A549 (cell line): ENCODE results near the gene DEF6. TPM values are rescaled to one million over a fixed set of nuclear protein-coding genes. Genes with fewer than 3 reads are reported as not detected.
A peak's percentile ranks its signal among the peaks of the same experiment; 100 is the strongest.

Source experiments
- ATAC-seq, 2 experiments: fragments of 200-7000 bp in 1 of 2; fragments of >200 bp in 1 of 2; cut with Nextera tagmentation in 1 of 2; cut with Tn5 transposase in 1 of 2; 3 replicates each; pipeline versions ENCODE4 v1.8.0 to v1.9.1; 2018 to 2020; ENCODE audit warnings: mild to moderate bottlenecking in 1 of 2, moderate library complexity in 1 of 2
- CTCF ChIA-PET: fragments of 300-600 bp; sonication (Branson Sonifier 250); formaldehyde crosslinking; extraction: SDS; loops from one replicate; lab custom pipeline; 2021; ENCODE audit warnings: antibody characterized with exemption, inconsistent platforms; lab: Yijun Ruan, JAX
- POLR2A ChIA-PET: fragments of 350-600 bp; formaldehyde crosslinking; extraction: SDS; loops from one replicate; lab custom pipeline; 2021; ENCODE audit warnings: antibody characterized with exemption, inconsistent platforms; lab: Yijun Ruan, JAX
- DNase-seq, 2 experiments: peaks; one replicate each; pipeline versions ENCODE4 v3.0.0 to v3.0.0-alpha.2; 2011 to 2016; ENCODE audit warnings: low read depth in 1 of 2, low spot score in 1 of 2
- FAIRE-seq: peaks from 2 replicates; lab custom pipeline; 2011; peaks lifted over from hg19 to GRCh38; lab: Jason Lieb, UNC
- H3K27ac ChIP-seq, 2 experiments: fragments of >200 bp; sonication (Bioruptor Twin); formaldehyde crosslinking; 3 replicates each; pipeline ENCODE4 v1.5.1; 2016 to 2017
- H3K4me1 ChIP-seq: fragments of >200 bp; sonication (Bioruptor Twin); formaldehyde crosslinking; 3 replicates; pipeline ENCODE4 v1.6.1; 2016
- H3K4me2 ChIP-seq: fragments of >200 bp; sonication (Bioruptor Twin); formaldehyde crosslinking; 3 replicates; pipeline ENCODE4 v1.6.1; 2016
- H3K4me3 ChIP-seq: fragments of >200 bp; sonication (Bioruptor Twin); formaldehyde crosslinking; 3 replicates; pipeline ENCODE4 v1.5.1; 2016
- H3K9me3 ChIP-seq: fragments of >200 bp; sonication (Bioruptor Twin); formaldehyde crosslinking; 3 replicates; pipeline ENCODE4 v1.6.1; 2016
- BCL3 ChIP-seq: fragments of >200 bp; sonication (Bioruptor Twin); formaldehyde crosslinking; IDR thresholded peaks from 3 replicates; pipeline ENCODE4 v1.6.1; 2016
- CBX2 ChIP-seq: fragments of 200-600 bp; sonication (generic); IDR thresholded peaks from 2 replicates; pipeline ENCODE4 v1.6.1; 2016; ENCODE audit warnings: low read depth, mild to moderate bottlenecking, borderline replicate concordance
- CEBPB ChIP-seq, 2 experiments: fragments of >200 bp in 1 of 2; sonication (Bioruptor Twin) in 1 of 2; formaldehyde crosslinking in 1 of 2; IDR thresholded peaks; 2 replicates each; pipeline ENCODE4 v1.6.1; 2012 to 2016
- CHD2 ChIP-seq: fragments of 150-350 bp; IDR thresholded peaks from 2 replicates; pipeline ENCODE4 v1.6.1; 2014; ENCODE audit warnings: low read length; ENCODE audit not compliant: partially characterized antibody
- CTCF ChIP-seq: fragments of >200 bp; sonication (Bioruptor Twin); formaldehyde crosslinking; IDR thresholded peaks from 3 replicates; pipeline ENCODE4 v1.5.1; 2016
- EHMT2 ChIP-seq: fragments of 200-600 bp; sonication (generic); IDR thresholded peaks from 2 replicates; pipeline ENCODE4 v1.6.1; 2016; ENCODE audit warnings: antibody characterized with exemption, low read depth, mild to moderate bottlenecking, moderate library complexity
- EP300 ChIP-seq, 2 experiments: fragments of >200 bp; sonication (Bioruptor Twin); formaldehyde crosslinking; IDR thresholded peaks; 2 replicates in 1 of 2; 3 replicates in 1 of 2; pipeline ENCODE4 v1.6.1; 2016 to 2017
- FOSL2 ChIP-seq, 2 experiments: fragments of 450-650 bp in 1 of 2; fragments of >200 bp in 1 of 2; sonication (Bioruptor Twin) in 1 of 2; formaldehyde crosslinking; IDR thresholded peaks; 2 replicates each; pipeline versions ENCODE4 v1.5.0 to v1.6.1; 2016 to 2020; ENCODE audit warnings: mild to moderate bottlenecking in 1 of 2, moderate library complexity in 1 of 2
- HMGXB4 ChIP-seq: fragments of 250-450 bp; sonication (Bioruptor Pico); IDR thresholded peaks from 2 replicates; pipeline ENCODE4 v1.5.0; 2021; ENCODE audit warnings: mild to moderate bottlenecking, moderate library complexity, borderline replicate concordance
- HOXB5 ChIP-seq: fragments of 250-450 bp; sonication (Bioruptor Pico); IDR thresholded peaks from 2 replicates; pipeline ENCODE4 v1.5.0; 2020; ENCODE audit warnings: mild to moderate bottlenecking, moderate library complexity
- KDM1A ChIP-seq: fragments of 200-600 bp; sonication (generic); IDR thresholded peaks from 2 replicates; pipeline ENCODE4 v1.6.1; 2016; ENCODE audit warnings: low read depth, mild to moderate bottlenecking
- KDM5A ChIP-seq: fragments of 200-600 bp; sonication (generic); IDR thresholded peaks from 2 replicates; pipeline ENCODE4 v1.6.1; 2016; ENCODE audit warnings: antibody characterized with exemption, mild to moderate bottlenecking
- MAFK ChIP-seq: fragments of 450-650 bp; IDR thresholded peaks from 2 replicates; pipeline ENCODE4 v1.6.1; 2014; ENCODE audit not compliant: partially characterized antibody
- MYC ChIP-seq: IDR thresholded peaks from 2 replicates; pipeline ENCODE4 v1.6.1; 2012; ENCODE audit warnings: mild to moderate bottlenecking, inconsistent platforms, low read length, improper control_type of control experiment, borderline replicate concordance
- POLR2A ChIP-seq: IDR thresholded peaks from 2 replicates; pipeline ENCODE4 v1.6.1; 2012; ENCODE audit warnings: mild to moderate bottlenecking, low read length
- RAD21 ChIP-seq, 2 experiments: fragments of >200 bp in 1 of 2; sonication (Bioruptor Twin) in 1 of 2; formaldehyde crosslinking in 1 of 2; IDR thresholded peaks in 1 of 2; conservative IDR thresholded peaks in 1 of 2; 2 replicates in 1 of 2; 3 replicates in 1 of 2; pipeline ENCODE4 v1.6.1; 2012 to 2018; ENCODE audit warnings: inconsistent platforms in 1 of 2
- SMC3 ChIP-seq: fragments of >200 bp; sonication (Bioruptor Twin); formaldehyde crosslinking; IDR thresholded peaks from 3 replicates; pipeline ENCODE4 v1.6.1; 2018; ENCODE audit warnings: inconsistent platforms
- ZC3H11A ChIP-seq: fragments of 450-650 bp; IDR thresholded peaks from 2 replicates; pipeline ENCODE4 v1.6.1; 2014; ENCODE audit warnings: antibody characterized with exemption, mild to moderate bottlenecking
- WGBS: methylation state at CpG from one replicate; pipeline ENCODE4 v1.1.6; 2017; ENCODE audit errors: missing lambda C conversion rate; 5-methylcytosine and 5-hydroxymethylcytosine counted together
- polyA plus RNA-seq, 4 experiments: library from polyadenylated mRNA; depleted of rRNA in 3 of 4; stranded (reverse); fragments of >200 nt; fragmentation: RNase III in 1 of 4; extraction: RNeasy Plus Mini Kit Qiagen cat#74134 plus additional on column Dnase treatment in 1 of 4; gene quantifications; 2 replicates in 3 of 4; 3 replicates in 1 of 4; pipeline ENCODE4 v1.2.3, GENCODE V29; 2011 to 2017

Gene DEF6
- polyA plus RNA-seq, 2 of the 4 experiments (the other 2 are of a cell fraction), result 0.05 TPM

GRCh38 chr6:35293681-35294080 lies 3.9 kb upstream of the DEF6 start:
- CTCF ChIA-PET, result interaction anchor here (0.8 to 2.8 kb wide), 19 partner anchors 11 to 443 kb away, joined by 3 to 17 read pairs (median 3); partner anchors contain the start of genes ARMC12, PPARD and RPL10A
- H3K4me1 ChIP-seq, result no peaks in the 10 kb centered on the region
- no peak overlapping the region for H3K4me3 ChIP-seq
- H3K9me3 ChIP-seq, result no peaks in the 10 kb centered on the region
- no peak for TF ChIP-seq BCL3
- TF ChIP-seq, all 56 proteins: peak for 0
- ATAC-seq, result no peak
- Histone ChIP-seq H3K27ac (no peak overlapping the region), H3K4me2 (no peak overlapping the region)
- no peak for FAIRE-seq
- POLR2A ChIA-PET, result no interaction called here
- WGBS, result 80% methylated on average over 9 of the region's 9 CpGs
- DNase-seq, result no peak

- ChIA-PET CTCF (interaction anchor here (0.8 to 2.8 kb wide), 18 partner anchors 13 to 442 kb away, joined by 3 to 17 read pairs (median 3); partner anchors contain the start of genes ARMC12, PPARD and RPL10A), POLR2A (no interaction called here)
- DNase-seq, result peak; percentile 45 to 65
- Histone ChIP-seq H3K4me2 (no peak overlapping the region), H3K9me3 (no peaks in the 10 kb centered on the region), H3K27ac (no peak overlapping the region), H3K4me3 (no peak overlapping the region), H3K4me1 (no peaks in the 10 kb centered on the region)
- FAIRE-seq, result no peak
- TF ChIP-seq HOXB5 (CRISPR knock-in tag) (no peak), SMC3 (0 out of 3 replicates have a peak, but pooled peaks have one; percentile 37), CBX2 (no peak), EHMT2 (no peak), RAD21 (conservative IDR thresholded peaks at IDR 0.05 in 1 of 2, IDR thresholded peaks at IDR 0.05 in 1 of 2) (peak; percentile 64 to 71), CTCF (peak; percentile 59), MYC (no peak), MAFK (no peak)
- WGBS, result 52% methylated on average over 10 of the region's 10 CpGs
- peak; percentile 81 to 88 for ATAC-seq
Observed at GRCh38 chr6:35294308-35294945, 3.2 kb upstream of the DEF6 start.

- DNase-seq (no peak), FAIRE-seq (no peak), ATAC-seq (no peak)
- 86% methylated on average over 1 of the region's 2 CpGs for WGBS
- TF ChIP-seq POLR2A (no peak), KDM1A (no peak), BCL3 (no peak), CTCF (no peak), HOXB5 (CRISPR knock-in tag) (no peak), EP300 (IDR thresholded peaks at IDR 0.05) (no peak), EHMT2 (no peak), HMGXB4 (CRISPR knock-in tag) (no peak), CEBPB (IDR thresholded peaks at IDR 0.05) (no peak), MAFK (no peak), ZC3H11A (no peak), SMC3 (no peak), KDM5A (no peak), FOSL2 (IDR thresholded peaks at IDR 0.05) (no peak), FOSL2 (CRISPR knock-in tag; IDR thresholded peaks at IDR 0.05) (no peak), CHD2 (no peak)
- Histone ChIP-seq H3K4me2 (no peak overlapping the region), H3K9me3 (no peaks in the 10 kb centered on the region), H3K27ac (no peak overlapping the region), H3K4me3 (no peak overlapping the region), H3K4me1 (no peaks in the 10 kb centered on the region)
- ChIA-PET CTCF (interaction anchor here (0.6 to 2.4 kb wide), 7 partner anchors 9 to 442 kb away, joined by 3 to 16 read pairs (median 3); partner anchors contain the start of gene ARMC12), POLR2A (no interaction called here)
Observed at GRCh38 chr6:35295036-35295435, 2.6 kb upstream of the DEF6 start.
